K562 (cell line): Measurements from ENCODE around the gene PALLD. TPM values are rescaled to one million over a fixed set of nuclear protein-coding genes. Genes with fewer than 3 reads are reported as not detected.

Experiments
- FOS ChIP-seq: IDR thresholded peaks from 3 replicates; pipeline ENCODE4 v1.6.1; 2011; ENCODE audit not compliant: insufficient read length; ENCODE audit errors: extremely low read depth
- RBM39 ChIP-seq: fragments of 200-400 bp; formaldehyde crosslinking; optimal IDR thresholded peaks from 2 replicates; pipeline ENCODE3; 2018; ENCODE audit warnings: low read depth, low read length
- REST ChIP-seq, 2 experiments: fragments of 450-650 bp; formaldehyde crosslinking in 1 of 2; IDR thresholded peaks; 2 replicates each; pipeline versions ENCODE4 v1.4.0 to v1.6.1; 2014 to 2020; ENCODE audit warnings: mild to moderate bottlenecking in 2 of 2, borderline replicate concordance in 1 of 2, low read depth in 1 of 2
- polyA plus RNA-seq, 8 experiments: library from polyadenylated mRNA; depleted of rRNA in 4 of 8; stranded (reverse) in 5 of 8; unstranded in 3 of 8; fragments of >200 nt; fragmentation: Nextera tagmentation in 2 of 8; fragmentation: Illumina TruSeq in 1 of 8; extraction: Ambion mirVana in 2 of 8; extraction: Trizol in 1 of 8; gene quantifications; 2 replicates each; pipeline versions ENCODE4 v1.2.1 to v1.2.3, GENCODE V29; 2011 to 2014; ENCODE audit warnings: inconsistent platforms in 1 of 8, missing spikeins in 1 of 8
- total RNA-seq, 7 experiments: library from RNA; depleted of rRNA in 6 of 7; stranded (reverse); fragments of >200 nt in 6 of 7; fragmentation: Illumina TruSeq in 2 of 7; extraction: Trizol in 2 of 7; gene quantifications; 2 replicates each; pipeline versions ENCODE4 v1.2.1 to v1.2.3, GENCODE V29; 2011 to 2021; ENCODE audit warnings: low replicate concordance in 1 of 7

The PALLD gene
- total and polyA plus RNA-seq, 9 of the 15 experiments (the other 6 are each of a cell fraction or from before 2014, with no cell fraction given) = 0.01 to 0.35 (median 0.06) TPM; not detected in 3

- TF ChIP-seq REST (IDR thresholded peaks at IDR 0.05; ENCODE audit: borderline replicate concordance) = no peak
- no peak for TF ChIP-seq REST (CRISPR knock-in tag; IDR thresholded peaks at IDR 0.05; ENCODE audit: low read depth)
- TF ChIP-seq FOS = no peak
- no peak for TF ChIP-seq RBM39
Measured at GRCh38 chr4:168674866-168675265, 178.0 kb downstream of the PALLD start (continued).
